ENCODE measurements around the gene GTPBP3. TPM values are rescaled to one million over a fixed set of nuclear protein-coding genes. Genes with fewer than 3 reads are reported as not detected.

GTPBP3 gene
- total and polyA plus RNA-seq, 9 of the 15 experiments (the other 6 are each of a cell fraction or from before 2014, with no cell fraction given) = 4.9 to 124 (median 22.6) TPM

- ATAC-seq (no peak), DNase-seq (ENCODE audit: extremely low read depth in 1 of 4, low spot score in 3 of 4) (peak in 2 of 4 experiments; percentile 15 to 30), FAIRE-seq (no peak)
- no TSS peak for BruUV-seq (replicated peaks)
- Histone ChIP-seq H3K4me1 (replicated peaks in 1 of 2; ENCODE audit: control insufficient read depth in 2 of 2, insufficient read depth in 2 of 2, low read length in 2 of 2) (peaks cover 18 to 65% of the 10 kb centered on the region in 2 experiments; a peak in 4 of 5 replicates), H3K4me2 (ENCODE audit: insufficient read depth, low read length) (peak overlapping the region; percentile 96), H3K9me3 (replicated peaks; ENCODE audit: control insufficient read depth, insufficient read depth, low read depth, low read length) (no peaks in the 10 kb centered on the region), H3K9me1 (ENCODE audit: control insufficient read depth, insufficient read depth, low read length) (no peaks in the 10 kb centered on the region), H3K36me3 (ENCODE audit: control insufficient read depth, insufficient read depth, low read length) (peaks cover 24% of the 10 kb centered on the region; the same call in 1 of the 3 replicates), H3K9ac (ENCODE audit: insufficient read depth in 1 of 2, low read depth in 2 of 2, low read length in 2 of 2) (peak overlapping the region; percentile 81 to 90; a peak in 3 of 4 replicates), H3K4me3 (peak overlapping the region; percentile 84), H2AFZ (ENCODE audit: low read depth, low read length) (0 out of 2 replicates have a peak overlapping the region, but pooled peaks have one; percentile 95), H3K27ac (ENCODE audit: extremely low read depth, low read depth, low read length) (no peak overlapping the region), H3K79me2 (ENCODE audit: control insufficient read depth, insufficient read depth, low read length) (peaks cover 24% of the 10 kb centered on the region), H3K27me3 (ENCODE audit: control insufficient read depth in 2 of 2, insufficient read depth in 2 of 2, low read length in 2 of 2) (no peaks in the 10 kb centered on the region), H4K20me1 (replicated peaks; ENCODE audit: control insufficient read depth, insufficient read depth, low read length) (no peaks in the 10 kb centered on the region; the same call in 1 of the 2 replicates)
- CTCF ChIA-PET (ENCODE audit: low intra/inter-chr PET ratio) = interaction anchor here (0.5 kb wide), 1 partner anchor 58 kb away, joined by 3 read pairs; no protein-coding TSS in a partner anchor
- POLR2A ChIA-PET = interaction anchor here (0.6 to 0.7 kb wide), 4 partner anchors 67 to 527 kb away, joined by 3 to 8 read pairs (median 3); partner anchors contain the start of gene BST2
- no peak for TF ChIP-seq PRPF4 (IDR thresholded peaks at IDR 0.05; ENCODE audit: insufficient read depth, low read depth, low read length, poor library complexity, severe bottlenecking)
- no peak for TF ChIP-seq NFRKB (IDR thresholded peaks at IDR 0.05; ENCODE audit: low read depth)
- TF ChIP-seq XRCC5 (IDR thresholded peaks at IDR 0.05; ENCODE audit: low read depth, low read length) = peak; percentile 48; the same call in 1 of the 2 replicates
- peak; percentile 14 for TF ChIP-seq RBM22 (IDR thresholded peaks at IDR 0.05; ENCODE audit: low read depth, low read length, poor library complexity, severe bottlenecking)
- TF ChIP-seq ZBTB33 (CRISPR knock-in tag; IDR thresholded peaks at IDR 0.05) = peak; percentile 98
- TF ChIP-seq NR3C1 (CRISPR knock-in tag; IDR thresholded peaks at IDR 0.05) = 0 out of 2 replicates have a peak, but pooled peaks have one; percentile 65
- TF ChIP-seq MYBL2 (IDR thresholded peaks at IDR 0.05; ENCODE audit: low read depth) = no peak
- peak; percentile 67; the same call in 1 of the 2 replicates for TF ChIP-seq MYBL2 (CRISPR knock-in tag; IDR thresholded peaks at IDR 0.05; ENCODE audit: borderline replicate concordance)
- TF ChIP-seq ZBTB7A (IDR thresholded peaks at IDR 0.05; ENCODE audit: borderline replicate concordance, control insufficient read depth, low read depth, low read length) = peak; percentile 47
- in situ Hi-C loops (cut with MboI) (no loop called here), intact Hi-C loops (cut with micrococcal nuclease) (no loop called here)
- whole genome bisulfite sequencing (ENCODE audit: insufficient coverage, low coverage, missing lambda C conversion rate) = 77% methylated on average over 30 of the region's 30 CpGs
Observed at GRCh38 chr19:17338433-17339078, 1.2 kb downstream of the GTPBP3 start.
